Measurements from ENCODE around the gene CPSF4L. TPM values are rescaled to one million over a fixed set of nuclear protein-coding genes. Genes with fewer than 3 reads are reported as not detected.

CPSF4L gene
- total and polyA plus RNA-seq, 2 of the 13 experiments (the other 11 are each of a cell fraction or from before 2014, with no cell fraction given), result 0.73 to 1.6 TPM

GRCh38 chr17:73278465-73279453 lies 17.1 kb upstream of the CPSF4L start (continued):
- TF ChIP-seq MYPOP (CRISPR knock-in tag; IDR thresholded peaks at IDR 0.05), result no peak
- TF ChIP-seq SUZ12 (IDR thresholded peaks at IDR 0.05; ENCODE audit: low read depth, low read length), result no peak
- TF ChIP-seq, protein P1, sequence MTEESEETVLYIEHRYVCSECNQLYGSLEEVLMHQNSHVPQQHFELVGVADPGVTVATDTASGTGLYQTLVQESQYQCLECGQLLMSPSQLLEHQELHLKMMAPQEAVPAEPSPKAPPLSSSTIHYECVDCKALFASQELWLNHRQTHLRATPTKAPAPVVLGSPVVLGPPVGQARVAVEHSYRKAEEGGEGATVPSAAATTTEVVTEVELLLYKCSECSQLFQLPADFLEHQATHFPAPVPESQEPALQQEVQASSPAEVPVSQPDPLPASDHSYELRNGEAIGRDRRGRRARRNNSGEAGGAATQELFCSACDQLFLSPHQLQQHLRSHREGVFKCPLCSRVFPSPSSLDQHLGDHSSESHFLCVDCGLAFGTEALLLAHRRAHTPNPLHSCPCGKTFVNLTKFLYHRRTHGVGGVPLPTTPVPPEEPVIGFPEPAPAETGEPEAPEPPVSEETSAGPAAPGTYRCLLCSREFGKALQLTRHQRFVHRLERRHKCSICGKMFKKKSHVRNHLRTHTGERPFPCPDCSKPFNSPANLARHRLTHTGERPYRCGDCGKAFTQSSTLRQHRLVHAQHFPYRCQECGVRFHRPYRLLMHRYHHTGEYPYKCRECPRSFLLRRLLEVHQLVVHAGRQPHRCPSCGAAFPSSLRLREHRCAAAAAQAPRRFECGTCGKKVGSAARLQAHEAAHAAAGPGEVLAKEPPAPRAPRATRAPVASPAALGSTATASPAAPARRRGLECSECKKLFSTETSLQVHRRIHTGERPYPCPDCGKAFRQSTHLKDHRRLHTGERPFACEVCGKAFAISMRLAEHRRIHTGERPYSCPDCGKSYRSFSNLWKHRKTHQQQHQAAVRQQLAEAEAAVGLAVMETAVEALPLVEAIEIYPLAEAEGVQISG (CRISPR knock-in tag; IDR thresholded peaks at IDR 0.05), result peak; percentile 23; the same call in 1 of the 2 replicates
- no peak for TF ChIP-seq ZC3H4 (CRISPR knock-in tag; IDR thresholded peaks at IDR 0.05; ENCODE audit: borderline replicate concordance)
- TF ChIP-seq CENPT (CRISPR knock-in tag; IDR thresholded peaks at IDR 0.05; ENCODE audit: low read depth), result no peak
- TF ChIP-seq, protein P2, sequence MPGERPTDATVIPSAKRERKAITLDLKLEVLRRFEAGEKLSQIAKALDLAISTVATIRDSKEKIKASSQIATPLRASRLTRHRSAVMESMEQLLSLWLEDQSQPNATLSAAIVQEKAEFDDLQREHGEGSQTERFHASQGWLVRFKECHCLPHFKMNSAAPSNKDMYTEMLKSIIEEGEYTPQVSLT (CRISPR knock-in tag; IDR thresholded peaks at IDR 0.05; ENCODE audit: borderline replicate concordance, low read depth), result no peak
- TF ChIP-seq ZNF430 (CRISPR knock-in tag; IDR thresholded peaks at IDR 0.05), result no peak
- TF ChIP-seq ZNF576 (CRISPR knock-in tag; IDR thresholded peaks at IDR 0.05), result no peak
- TF ChIP-seq ZNF737 (CRISPR knock-in tag; IDR thresholded peaks at IDR 0.05; ENCODE audit: borderline replicate concordance), result 0 out of 2 replicates have a peak, but pooled peaks have one; percentile 52
- no peak for TF ChIP-seq GABPA (IDR thresholded peaks at IDR 0.05; ENCODE audit: low read depth, low read length)
- no peak for TF ChIP-seq GABPA (CRISPR knock-in tag; IDR thresholded peaks at IDR 0.05; ENCODE audit: low read depth)
- TF ChIP-seq, protein P3, sequence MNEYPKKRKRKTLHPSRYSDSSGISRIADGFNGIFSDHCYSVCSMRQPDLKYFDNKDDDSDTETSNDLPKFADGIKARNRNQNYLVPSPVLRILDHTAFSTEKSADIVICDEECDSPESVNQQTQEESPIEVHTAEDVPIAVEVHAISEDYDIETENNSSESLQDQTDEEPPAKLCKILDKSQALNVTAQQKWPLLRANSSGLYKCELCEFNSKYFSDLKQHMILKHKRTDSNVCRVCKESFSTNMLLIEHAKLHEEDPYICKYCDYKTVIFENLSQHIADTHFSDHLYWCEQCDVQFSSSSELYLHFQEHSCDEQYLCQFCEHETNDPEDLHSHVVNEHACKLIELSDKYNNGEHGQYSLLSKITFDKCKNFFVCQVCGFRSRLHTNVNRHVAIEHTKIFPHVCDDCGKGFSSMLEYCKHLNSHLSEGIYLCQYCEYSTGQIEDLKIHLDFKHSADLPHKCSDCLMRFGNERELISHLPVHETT (CRISPR knock-in tag; conservative IDR thresholded peaks at IDR 0.05), result no peak
- no peak for TF ChIP-seq SATB2 (CRISPR knock-in tag; IDR thresholded peaks at IDR 0.05)
- no peak for TF ChIP-seq ZBED4 (CRISPR knock-in tag; IDR thresholded peaks at IDR 0.05; ENCODE audit: borderline replicate concordance)

Data from HepG2 (cell line).